ENCODE data around the gene ZBTB49. TPM values are rescaled to one million over a fixed set of nuclear protein-coding genes. Genes with fewer than 3 reads are reported as not detected.
"Not testable (repeated sequence)": the region's sequence is repeated elsewhere in the genome, so short reads cannot be mapped to it uniquely, and the experiment has no call there.

The ZBTB49 gene
- total RNA-seq, 2 experiments from 2014 or later = 4.8 to 6.3 TPM

DNA sequence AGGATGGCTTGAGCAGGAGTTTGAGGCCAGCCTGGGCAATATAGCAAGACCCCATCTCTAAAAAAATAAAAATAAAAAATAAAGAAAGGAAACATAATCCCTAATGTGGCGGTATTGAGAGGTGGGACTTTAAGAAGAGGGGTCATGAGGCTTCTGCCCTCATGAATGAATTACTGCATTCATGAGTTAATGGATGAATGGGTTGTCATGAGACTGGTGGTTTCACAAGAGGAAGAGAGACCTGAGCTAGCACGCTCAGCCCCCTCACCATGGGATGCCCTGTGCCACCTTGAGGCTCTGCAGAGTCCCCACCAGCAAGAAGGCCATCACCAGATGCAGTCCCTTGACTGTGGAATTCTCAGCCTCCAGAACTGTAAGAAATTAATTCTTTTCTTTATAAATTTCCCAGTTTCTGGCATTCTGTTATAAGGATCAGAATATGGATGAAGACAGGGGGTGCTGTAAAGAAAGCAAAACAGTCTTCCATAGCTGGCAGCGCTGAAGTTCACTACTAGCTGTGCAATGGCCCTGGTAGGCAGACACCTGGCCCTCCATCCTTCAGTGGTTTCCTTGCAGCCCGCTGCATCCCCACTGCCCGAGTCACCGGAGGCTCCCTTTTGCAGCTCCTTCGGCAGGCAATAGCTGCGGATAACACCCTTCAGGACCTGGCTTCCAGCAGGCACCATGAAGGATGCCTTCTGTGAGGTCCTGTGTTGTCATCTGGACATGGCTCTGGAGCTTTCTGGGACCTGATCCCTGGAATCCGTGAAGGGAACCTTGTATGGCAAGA is 52.0 kb downstream of the ZBTB49 start:
- TF ChIP-seq CTCF (IDR thresholded peaks at IDR 0.05) = no peak
- H3K4me3 Mint-ChIP-seq = no peak overlapping the region
- no peaks in the 10 kb centered on the region for H3K36me3 Mint-ChIP-seq (ENCODE audit: low read depth)
- ATAC-seq (no peak), DNase-seq (no peak)
- intact Hi-C loops (cut with micrococcal nuclease) = no loop called here
- H3K27ac Mint-ChIP-seq = no peak overlapping the region
- CTCF ChIA-PET = no interaction called here
- H3K27me3 Mint-ChIP-seq = no peaks in the 10 kb centered on the region
- H3K4me1 Mint-ChIP-seq (ENCODE audit: low read depth) = peaks cover 8% of the 10 kb centered on the region
- H3K9me3 Mint-ChIP-seq = no peaks in the 10 kb centered on the region
- POLR2A ChIA-PET = no interaction called here

DNA sequence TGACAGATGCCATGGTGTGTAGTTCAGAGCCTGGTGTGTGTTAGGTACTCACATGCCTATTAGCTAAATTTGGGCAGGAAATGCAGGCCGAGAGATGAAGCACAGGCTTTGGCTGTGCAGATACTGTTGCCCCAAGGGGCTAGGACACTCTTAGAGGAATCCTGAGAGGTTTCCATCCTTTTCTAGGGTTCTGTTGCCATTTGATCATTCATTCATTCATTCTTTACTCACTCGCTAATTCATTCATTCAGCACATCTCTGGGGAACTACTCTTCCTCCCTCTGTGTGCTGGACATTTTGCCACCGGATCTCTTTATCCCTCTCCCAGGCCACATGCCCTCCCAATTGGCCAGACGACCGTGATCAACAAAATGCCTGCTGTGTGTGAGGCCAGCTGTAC is 53.0 kb downstream of the ZBTB49 start:
- ATAC-seq = no peak
- intact Hi-C loops (cut with micrococcal nuclease) = no loop called here
- Mint-ChIP-seq H3K27ac (no peak overlapping the region), H3K4me3 (no peak overlapping the region), H3K4me1 (ENCODE audit: low read depth) (peaks cover 16% of the 10 kb centered on the region), H3K9me3 (no peaks in the 10 kb centered on the region), H3K27me3 (no peaks in the 10 kb centered on the region), H3K36me3 (ENCODE audit: low read depth) (no peaks in the 10 kb centered on the region)
- ChIA-PET CTCF (interaction anchor here (1.4 kb wide), 1 partner anchor 94 kb away, joined by 8 read pairs; the partner anchor contains the start of gene TMEM128), POLR2A (no interaction called here)
- no peak for TF ChIP-seq CTCF (IDR thresholded peaks at IDR 0.05)
- DNase-seq = no peak

DNA sequence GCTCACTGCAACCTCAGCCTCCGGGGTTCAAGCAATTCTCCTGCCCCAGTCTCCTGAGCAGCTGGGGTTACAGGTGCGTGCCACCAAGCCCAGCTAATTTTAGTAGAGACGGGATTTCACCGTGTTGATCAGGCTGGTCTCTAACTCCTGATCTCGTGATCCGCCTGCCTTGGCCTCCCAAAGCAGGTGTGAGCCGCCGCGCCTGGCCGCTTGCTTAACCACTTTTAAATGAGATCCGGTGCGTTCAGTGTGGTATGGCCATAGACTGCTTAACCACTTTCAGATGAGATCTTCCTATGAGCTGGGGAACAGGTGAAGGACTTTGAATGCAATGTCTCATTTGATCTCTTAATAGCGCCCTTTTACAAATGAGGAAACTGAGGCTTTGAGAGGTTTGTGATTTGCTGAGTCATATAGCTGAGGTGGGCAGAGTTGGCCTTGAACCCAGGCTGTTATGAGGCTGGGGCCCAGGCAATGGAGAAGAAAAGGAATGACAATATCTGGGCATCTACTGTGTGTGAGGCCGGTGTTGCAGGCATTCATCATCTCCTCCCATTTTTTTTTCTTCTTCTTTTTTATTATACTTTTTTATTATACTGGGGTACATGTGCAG is 55.0 kb downstream of the ZBTB49 start:
- H3K9me3 Mint-ChIP-seq = peaks cover 12% of the 10 kb centered on the region
- ATAC-seq (no peak), DNase-seq (no peak)
- H3K36me3 Mint-ChIP-seq (ENCODE audit: low read depth) = no peaks in the 10 kb centered on the region
- H3K27me3 Mint-ChIP-seq = no peaks in the 10 kb centered on the region
- ChIA-PET CTCF (interaction anchor here (0.9 kb wide), 1 partner anchor 10 kb away, joined by 3 read pairs; no protein-coding TSS in a partner anchor), POLR2A (no interaction called here)
- TF ChIP-seq CTCF (IDR thresholded peaks at IDR 0.05) = no peak
- H3K4me1 Mint-ChIP-seq (ENCODE audit: low read depth) = peaks cover 29% of the 10 kb centered on the region
- no peak overlapping the region for H3K4me3 Mint-ChIP-seq
- intact Hi-C loops (cut with micrococcal nuclease) = no loop called here
- H3K27ac Mint-ChIP-seq = no peak overlapping the region

DNA sequence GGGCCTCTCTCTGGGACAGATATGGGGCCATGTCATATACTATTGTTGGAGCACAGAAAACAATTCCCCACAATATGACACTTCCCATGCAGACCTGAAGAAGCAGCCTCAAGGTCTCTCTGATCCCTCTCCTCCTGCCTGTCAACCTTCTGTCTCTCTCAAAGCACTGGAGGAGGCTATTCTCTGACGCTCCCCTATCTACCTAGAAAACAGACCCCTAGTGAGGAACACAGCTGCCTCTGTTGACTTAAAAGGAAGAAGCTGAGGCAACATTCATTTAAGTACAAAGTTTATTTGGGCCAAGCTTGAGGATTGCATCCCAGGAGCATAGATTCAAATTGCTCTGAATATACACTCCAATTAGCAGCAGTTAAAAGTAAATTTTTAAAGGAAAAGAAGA is 57.5 kb downstream of the ZBTB49 start:
- no peaks in the 10 kb centered on the region for H3K36me3 Mint-ChIP-seq (ENCODE audit: low read depth)
- H3K27me3 Mint-ChIP-seq = no peaks in the 10 kb centered on the region
- TF ChIP-seq CTCF (IDR thresholded peaks at IDR 0.05) = no peak
- H3K4me3 Mint-ChIP-seq = no peak overlapping the region
- intact Hi-C loops (cut with micrococcal nuclease) = no loop called here
- ATAC-seq = no peak
- no peak for DNase-seq
- no peak overlapping the region for H3K27ac Mint-ChIP-seq
- ChIA-PET POLR2A (no interaction called here), CTCF (interaction anchor here (1.1 kb wide), 1 partner anchor 12 kb away, joined by 4 read pairs; no protein-coding TSS in a partner anchor)
- H3K9me3 Mint-ChIP-seq = peaks cover 12% of the 10 kb centered on the region
- peaks cover 27% of the 10 kb centered on the region for H3K4me1 Mint-ChIP-seq (ENCODE audit: low read depth)

DNA sequence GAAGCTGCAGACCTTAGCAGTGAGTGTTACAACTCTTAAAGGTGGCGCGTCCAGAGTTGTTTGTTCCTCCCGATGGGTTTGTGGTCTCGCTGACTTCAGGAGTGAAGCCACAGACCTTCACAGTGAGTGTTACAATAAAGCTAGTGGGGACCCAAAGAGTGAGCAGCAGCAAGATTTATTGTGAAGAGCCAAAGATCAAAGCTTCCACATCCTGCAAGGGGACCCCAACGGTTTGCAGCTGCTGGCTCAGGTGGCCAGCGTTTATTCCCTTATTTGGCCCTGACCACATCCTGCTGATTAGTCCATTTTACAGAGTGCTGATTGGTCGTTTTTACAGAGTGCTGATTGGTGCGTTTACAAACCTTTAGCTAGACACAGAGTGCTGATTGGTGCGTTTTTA is 58.5 kb downstream of the ZBTB49 start:
- peak; percentile 90 for ATAC-seq
- H3K27me3 Mint-ChIP-seq; H3K36me3 Mint-ChIP-seq (ENCODE audit: low read depth); POLR2A ChIA-PET; intact Hi-C loops (cut with micrococcal nuclease): not testable (repeated sequence)
- Mint-ChIP-seq H3K4me3 (peak overlapping the region; percentile 30), H3K9me3 (peaks cover 12% of the 10 kb centered on the region), H3K27ac (peak overlapping the region; percentile 79), H3K4me1 (ENCODE audit: low read depth) (peaks cover 23% of the 10 kb centered on the region)
- CTCF ChIA-PET = interaction anchor here (1.1 kb wide), 1 partner anchor 10 kb away, joined by 3 read pairs; no protein-coding TSS in a partner anchor
- peak; percentile 76 for DNase-seq
